Cardiac muscle cell (in vitro differentiated cells and primary cell): ENCODE measurements around the gene SPPL3. TPM values are rescaled to one million over a fixed set of nuclear protein-coding genes. Genes with fewer than 3 reads are reported as not detected.
"Not testable (repeated sequence)": the region's sequence is repeated elsewhere in the genome, so short reads cannot be mapped to it uniquely, and the experiment has no call there.

Experiments
- DNase-seq, 2 donors: peaks; one replicate each; pipeline versions ENCODE4 v3.0.0 to v3.0.0-alpha.2; 2010 to 2017; ENCODE audit warnings: low read depth in 1 of 2, low spot score in 1 of 2
- H3K27ac ChIP-seq: fragments of 200-600 bp; sonication (generic); 2 replicates; pipeline ENCODE4 v1.5.1; 2016
- H3K27me3 ChIP-seq: fragments of 200-600 bp; sonication (generic); 2 replicates; pipeline ENCODE4 v1.6.0; 2016; ENCODE audit warnings: control low read depth
- H3K36me3 ChIP-seq: fragments of 200-600 bp; sonication (generic); 2 replicates; pipeline ENCODE4 v1.5.1; 2016; ENCODE audit warnings: control low read depth
- H3K4me1 ChIP-seq: fragments of 200-600 bp; sonication (generic); 2 replicates; pipeline ENCODE4 v1.8.1; 2017; ENCODE audit warnings: low read depth, mild to moderate bottlenecking, mixed run types
- H3K4me3 ChIP-seq: fragments of 200-600 bp; sonication (generic); 2 replicates; pipeline ENCODE4 v1.5.1; 2016; ENCODE audit warnings: mild to moderate bottlenecking
- H3K9me3 ChIP-seq: fragments of 200-600 bp; sonication (generic); 2 replicates; pipeline ENCODE4 v1.5.1; 2017; ENCODE audit warnings: low read depth, mild to moderate bottlenecking, control low read depth
- polyA plus RNA-seq: library from polyadenylated mRNA; unstranded; fragments of >200 nt; fragmentation: Nextera tagmentation; extraction: Ambion mirVana; gene quantifications from 2 replicates; pipeline ENCODE4 v1.2.1, GENCODE V29; 2016
- total RNA-seq: library from RNA; depleted of rRNA; stranded (reverse); fragments of >200 nt; gene quantifications from 2 replicates; pipeline ENCODE4 v1.2.3, GENCODE V29; 2016
- TF ChIP-seq, protein P1 (sequence below): IDR thresholded peaks from 2 replicates; pipeline ENCODE4 v1.5.1; 2012; ENCODE audit warnings: low read depth, mild to moderate bottlenecking, low read length

Gene SPPL3
- total and polyA plus RNA-seq, 2 experiments from 2014 or later: 26.9 to 111 TPM

DNA sequence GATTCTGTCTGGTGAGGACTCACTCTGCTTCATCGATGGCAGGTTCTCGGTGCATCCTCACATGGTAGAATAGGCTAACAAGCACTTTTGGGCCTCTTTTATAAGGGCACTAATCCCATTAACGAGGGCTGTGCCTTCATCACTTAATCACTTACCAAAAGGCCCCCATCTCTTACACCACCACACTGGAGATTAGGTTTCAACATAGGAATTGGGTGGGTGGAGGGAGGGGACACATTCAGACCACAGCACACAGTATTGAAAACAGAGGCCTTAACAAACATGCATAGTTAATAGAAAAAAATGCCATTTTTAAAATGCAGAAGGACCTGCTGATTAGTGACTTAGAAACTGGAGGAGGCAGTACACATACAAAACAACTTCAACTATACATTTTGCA is 61.6 kb downstream of the SPPL3 start:
- Histone ChIP-seq H3K27ac (peak overlapping the region; percentile 7), H3K27me3 (no peaks in the 10 kb centered on the region), H3K4me1 (peaks cover 26% of the 10 kb centered on the region), H3K36me3 (no peaks in the 10 kb centered on the region), H3K4me3 (no peak overlapping the region), H3K9me3 (no peaks in the 10 kb centered on the region)
- TF ChIP-seq, protein P1, sequence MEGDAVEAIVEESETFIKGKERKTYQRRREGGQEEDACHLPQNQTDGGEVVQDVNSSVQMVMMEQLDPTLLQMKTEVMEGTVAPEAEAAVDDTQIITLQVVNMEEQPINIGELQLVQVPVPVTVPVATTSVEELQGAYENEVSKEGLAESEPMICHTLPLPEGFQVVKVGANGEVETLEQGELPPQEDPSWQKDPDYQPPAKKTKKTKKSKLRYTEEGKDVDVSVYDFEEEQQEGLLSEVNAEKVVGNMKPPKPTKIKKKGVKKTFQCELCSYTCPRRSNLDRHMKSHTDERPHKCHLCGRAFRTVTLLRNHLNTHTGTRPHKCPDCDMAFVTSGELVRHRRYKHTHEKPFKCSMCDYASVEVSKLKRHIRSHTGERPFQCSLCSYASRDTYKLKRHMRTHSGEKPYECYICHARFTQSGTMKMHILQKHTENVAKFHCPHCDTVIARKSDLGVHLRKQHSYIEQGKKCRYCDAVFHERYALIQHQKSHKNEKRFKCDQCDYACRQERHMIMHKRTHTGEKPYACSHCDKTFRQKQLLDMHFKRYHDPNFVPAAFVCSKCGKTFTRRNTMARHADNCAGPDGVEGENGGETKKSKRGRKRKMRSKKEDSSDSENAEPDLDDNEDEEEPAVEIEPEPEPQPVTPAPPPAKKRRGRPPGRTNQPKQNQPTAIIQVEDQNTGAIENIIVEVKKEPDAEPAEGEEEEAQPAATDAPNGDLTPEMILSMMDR: no peak
- DNase-seq: no peak

DNA sequence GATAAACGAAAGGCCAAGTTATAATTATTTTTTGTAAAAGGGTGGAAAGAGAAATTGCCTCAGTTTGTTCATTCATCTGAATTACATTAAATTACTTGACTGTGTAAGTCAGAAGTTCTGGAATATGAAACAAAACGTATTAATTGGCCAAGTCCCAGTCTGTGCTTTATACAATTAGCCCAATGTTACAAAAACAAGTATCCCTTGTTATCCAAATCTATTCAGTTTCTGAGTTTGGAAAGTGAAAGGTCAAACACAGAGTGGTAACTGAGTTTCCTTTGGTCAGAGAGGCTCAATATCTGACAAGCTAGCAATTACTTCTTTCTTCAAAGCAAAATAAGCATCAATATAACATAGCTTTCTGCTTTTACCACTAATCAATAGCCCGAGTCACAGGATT is 62.6 kb downstream of the SPPL3 start:
- no peak overlapping the region for H3K27ac ChIP-seq
- H3K27me3 ChIP-seq: no peaks in the 10 kb centered on the region
- no peak overlapping the region for H3K4me3 ChIP-seq
- no peaks in the 10 kb centered on the region for H3K36me3 ChIP-seq
- no peaks in the 10 kb centered on the region for H3K9me3 ChIP-seq
- H3K4me1 ChIP-seq: peaks cover 34% of the 10 kb centered on the region
- no peak for DNase-seq
- TF ChIP-seq, protein P1: no peak

DNA sequence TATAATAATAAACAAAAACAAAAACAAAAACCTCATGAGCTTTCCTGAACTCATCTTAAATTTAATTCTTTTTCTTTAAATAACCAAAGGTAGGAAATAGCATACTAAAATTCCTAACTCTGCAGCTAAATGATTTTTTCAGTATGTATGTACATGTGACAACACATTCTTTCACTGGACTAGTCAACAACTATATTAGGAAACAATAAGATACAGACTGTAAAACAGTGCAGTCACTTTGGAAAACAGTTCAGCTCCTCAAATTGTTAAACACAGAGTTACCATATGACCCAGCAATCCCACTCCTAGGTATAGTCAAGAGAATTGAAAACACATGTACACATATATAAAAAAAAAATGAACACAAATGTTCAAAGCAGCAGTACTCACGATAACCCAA is 64.7 kb downstream of the SPPL3 start:
- H3K4me1 ChIP-seq: peaks cover 46% of the 10 kb centered on the region
- no peak overlapping the region for H3K4me3 ChIP-seq
- H3K9me3 ChIP-seq: no peaks in the 10 kb centered on the region
- H3K27me3 ChIP-seq: no peaks in the 10 kb centered on the region
- no peaks in the 10 kb centered on the region for H3K36me3 ChIP-seq
- TF ChIP-seq, protein P1: no peak
- DNase-seq: no peak
- H3K27ac ChIP-seq: peak overlapping the region; percentile 16

- DNase-seq, H3K9me3 ChIP-seq, H3K4me3 ChIP-seq, H3K36me3 ChIP-seq, H3K27me3 ChIP-seq: not testable (repeated sequence)
- Histone ChIP-seq H3K27ac (peak overlapping the region; percentile 99), H3K4me1 (peaks cover 48% of the 10 kb centered on the region)
These were observed 65.4 kb downstream of the SPPL3 start for GRCh38 chr12:120838629-120839383.

DNA sequence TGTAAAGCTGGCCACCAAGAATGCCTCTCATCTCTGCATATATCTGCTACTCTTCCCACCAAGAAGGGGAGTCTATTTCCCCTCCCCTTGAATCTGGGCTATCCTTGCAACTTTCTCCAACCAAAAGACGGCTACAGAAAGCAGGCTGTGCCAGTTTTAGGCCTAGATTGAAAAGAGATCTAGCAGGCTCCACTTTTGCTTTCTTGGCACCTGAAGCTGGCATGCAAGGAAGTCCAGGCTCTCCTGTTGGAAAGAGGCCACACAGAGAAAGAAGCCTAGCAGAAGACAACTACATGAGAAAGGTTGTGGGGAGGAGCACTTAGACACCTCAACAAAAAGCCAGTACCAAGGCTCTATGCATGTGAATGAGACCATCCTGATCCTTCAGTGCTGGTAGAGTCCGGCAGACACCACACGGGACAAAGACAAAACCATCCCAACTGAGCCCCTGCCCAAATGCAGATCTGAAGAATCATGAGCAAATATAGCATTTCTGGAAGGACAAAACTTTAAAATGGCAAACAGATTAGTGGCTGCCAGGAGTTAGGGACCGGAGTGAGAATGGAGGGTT is 68.0 kb downstream of the SPPL3 start:
- DNase-seq: no peak
- Histone ChIP-seq H3K27me3 (no peaks in the 10 kb centered on the region), H3K27ac (peak overlapping the region; percentile 99), H3K36me3 (no peaks in the 10 kb centered on the region), H3K4me3 (no peak overlapping the region), H3K9me3 (no peaks in the 10 kb centered on the region), H3K4me1 (peaks cover 67% of the 10 kb centered on the region)
- TF ChIP-seq, protein P1: no peak

- Histone ChIP-seq H3K36me3 (no peaks in the 10 kb centered on the region), H3K4me3 (peak overlapping the region; percentile 27), H3K27me3 (no peaks in the 10 kb centered on the region), H3K27ac (peak overlapping the region; percentile 99), H3K9me3 (no peaks in the 10 kb centered on the region), H3K4me1 (peaks cover 73% of the 10 kb centered on the region)
- TF ChIP-seq, protein P1: no peak
- peak in 1 of 2 donors; percentile 80 for DNase-seq
These were observed 68.5 kb downstream of the SPPL3 start for GRCh38 chr12:120835657-120836056.
